ENCODE data around the gene PRSS1.

PRSS1 gene

DNA sequence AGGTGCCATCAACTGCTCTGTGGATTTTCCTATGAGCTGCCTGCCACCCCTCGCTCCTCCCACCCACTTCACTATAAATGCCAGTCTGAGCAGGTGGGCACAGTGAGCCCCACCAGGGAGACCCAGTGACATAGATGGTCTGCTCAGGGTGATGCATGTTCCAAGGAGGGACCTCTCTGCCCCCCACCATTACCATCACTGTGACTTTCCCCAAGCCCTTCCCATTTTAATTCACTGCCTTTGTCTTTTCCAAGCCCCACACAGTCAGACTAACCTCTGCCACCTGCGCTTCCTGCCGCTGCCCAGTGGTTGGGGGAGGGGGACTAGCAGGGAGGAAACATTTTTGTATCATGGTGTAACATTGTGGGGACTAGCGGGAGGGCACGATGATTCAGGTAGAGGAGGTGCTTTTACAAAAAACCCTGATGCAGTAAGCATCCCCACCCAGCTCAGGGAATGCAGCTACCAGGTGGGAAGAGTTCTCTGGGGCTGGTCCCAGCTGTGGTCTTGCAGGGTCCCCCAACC is 46.1 kb downstream of the PRSS1 start:
- no peak for DNase-seq (ENCODE audit: low read depth in 2 of 2)

DNA sequence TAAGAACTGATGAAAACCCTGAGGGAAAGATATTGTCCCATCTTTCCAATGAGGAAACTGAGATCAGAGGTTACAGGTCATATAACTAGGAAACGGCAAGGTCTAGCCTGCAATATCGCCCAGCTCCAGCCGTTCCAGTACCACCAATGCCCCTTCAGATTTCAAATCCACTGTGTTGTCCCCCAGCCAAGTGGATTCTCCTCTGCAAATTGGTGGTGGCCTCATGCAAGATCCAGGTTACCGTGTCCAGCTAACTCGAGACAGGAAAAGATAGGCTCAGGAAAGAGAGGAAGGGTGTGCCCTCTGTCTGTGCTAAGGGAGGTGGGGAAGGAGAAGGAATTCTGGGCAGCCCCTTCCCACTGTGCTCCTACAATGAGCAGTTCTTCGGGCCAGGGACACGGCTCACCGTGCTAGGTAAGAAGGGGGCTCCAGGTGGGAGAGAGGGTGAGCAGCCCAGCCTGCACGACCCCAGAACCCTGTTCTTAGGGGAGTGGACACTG is 46.8 kb downstream of the PRSS1 start:
- no peak for DNase-seq (ENCODE audit: low read depth in 2 of 2)

DNA sequence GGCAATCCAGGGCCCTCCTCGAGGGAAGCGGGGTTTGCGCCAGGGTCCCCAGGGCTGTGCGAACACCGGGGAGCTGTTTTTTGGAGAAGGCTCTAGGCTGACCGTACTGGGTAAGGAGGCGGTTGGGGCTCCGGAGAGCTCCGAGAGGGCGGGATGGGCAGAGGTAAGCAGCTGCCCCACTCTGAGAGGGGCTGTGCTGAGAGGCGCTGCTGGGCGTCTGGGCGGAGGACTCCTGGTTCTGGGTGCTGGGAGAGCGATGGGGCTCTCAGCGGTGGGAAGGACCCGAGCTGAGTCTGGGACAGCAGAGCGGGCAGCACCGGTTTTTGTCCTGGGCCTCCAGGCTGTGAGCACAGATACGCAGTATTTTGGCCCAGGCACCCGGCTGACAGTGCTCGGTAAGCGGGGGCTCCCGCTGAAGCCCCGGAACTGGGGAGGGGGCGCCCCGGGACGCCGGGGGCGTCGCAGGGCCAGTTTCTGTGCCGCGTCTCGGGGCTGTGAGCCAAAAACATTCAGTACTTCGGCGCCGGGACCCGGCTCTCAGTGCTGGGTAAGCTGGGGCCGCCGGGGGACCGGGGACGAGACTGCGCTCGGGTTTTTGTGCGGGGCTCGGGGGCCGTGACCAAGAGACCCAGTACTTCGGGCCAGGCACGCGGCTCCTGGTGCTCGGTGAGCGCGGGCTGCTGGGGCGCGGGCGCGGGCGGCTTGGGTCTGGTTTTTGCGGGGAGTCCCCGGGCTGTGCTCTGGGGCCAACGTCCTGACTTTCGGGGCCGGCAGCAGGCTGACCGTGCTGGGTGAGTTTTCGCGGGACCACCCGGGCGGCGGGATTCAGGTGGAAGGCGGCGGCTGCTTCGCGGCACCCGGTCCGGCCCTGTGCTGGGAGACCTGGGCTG is 47.5 kb downstream of the PRSS1 start:
- no peak for DNase-seq (ENCODE audit: low read depth in 2 of 2)

GRCh38 chr7:142797391-142798377 is 48.4 kb downstream of the PRSS1 start:
- no peak for DNase-seq (ENCODE audit: low read depth in 2 of 2)

DNA sequence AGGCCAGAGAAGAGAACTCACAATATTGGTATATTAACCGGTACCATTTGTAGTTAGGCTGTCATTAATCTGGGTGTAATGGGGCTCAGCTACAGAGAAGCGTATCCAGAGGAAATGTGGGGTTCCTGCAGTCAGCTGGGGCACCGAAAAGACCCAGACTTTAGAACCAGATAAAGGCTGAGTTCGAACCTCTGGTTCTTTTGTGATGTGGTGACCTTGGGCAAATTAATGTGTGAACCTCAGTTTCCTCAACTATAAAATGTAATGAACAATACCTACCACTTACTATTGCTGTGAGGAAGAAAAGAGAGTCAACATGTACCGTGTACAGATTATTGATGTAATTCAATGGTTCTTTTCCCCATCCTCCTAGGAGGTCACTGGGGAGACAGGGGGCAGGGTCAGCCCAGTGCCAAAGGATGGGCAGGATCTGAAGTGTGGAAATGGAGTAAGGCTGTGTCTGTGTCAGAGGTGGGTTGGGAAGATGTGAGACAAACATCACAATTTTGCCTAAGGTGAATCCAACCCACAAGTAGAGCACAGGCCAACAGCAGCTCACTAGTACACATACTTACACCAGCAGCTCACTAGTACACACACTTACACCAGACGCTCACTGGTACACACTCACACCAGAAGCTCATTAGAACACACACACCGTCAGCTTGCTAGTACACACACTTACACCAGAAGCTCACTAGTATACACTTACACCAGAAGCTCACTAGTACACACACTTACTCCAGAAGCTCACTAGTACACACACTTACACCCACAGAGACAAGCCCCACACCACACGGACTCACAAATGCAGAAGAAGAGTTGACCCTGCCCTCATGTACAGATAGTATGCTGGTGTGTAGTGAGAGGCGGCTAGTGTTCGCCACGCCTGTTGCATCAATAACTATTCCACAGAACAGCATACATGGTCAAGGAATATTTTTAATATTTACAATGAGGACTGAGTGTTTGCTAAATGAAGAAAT is 49.5 kb downstream of the PRSS1 start:
- no peak for DNase-seq (ENCODE audit: low read depth in 2 of 2)

GRCh38 chr7:142799437-142799835 is 50.2 kb downstream of the PRSS1 start:
- DNase-seq (ENCODE audit: low read depth in 2 of 2), result no peak

DNA sequence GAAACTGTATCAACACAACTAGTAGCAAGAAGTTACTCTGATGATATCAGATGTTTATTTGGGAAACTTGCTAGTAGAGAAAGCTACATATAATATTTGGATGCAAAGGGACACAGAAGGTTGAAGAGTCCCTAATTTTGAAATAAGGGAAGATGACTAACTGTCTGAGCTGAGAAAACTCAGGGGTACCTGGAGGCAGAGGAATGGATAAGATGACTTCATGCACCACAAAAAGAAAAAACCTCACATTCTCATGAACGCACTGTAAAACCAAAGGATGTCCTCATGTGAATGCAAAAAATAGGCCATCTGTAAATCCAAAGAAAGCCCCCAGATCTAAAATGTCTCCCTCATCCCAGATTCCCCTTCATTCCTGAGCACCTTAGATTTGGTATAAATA is 50.8 kb downstream of the PRSS1 start:
- no peak for DNase-seq (ENCODE audit: low read depth in 2 of 2)

GRCh38 chr7:142800699-142801260 is 51.5 kb downstream of the PRSS1 start:
- DNase-seq (ENCODE audit: low read depth in 2 of 2), result no peak

GRCh38 chr7:142801601-142802295 is 52.5 kb downstream of the PRSS1 start:
- DNase-seq (ENCODE audit: low read depth in 2 of 2), result no peak

- no peak for DNase-seq (ENCODE audit: low read depth in 2 of 2)
Observed at GRCh38 chr7:142802301-142802700, 53.0 kb downstream of the PRSS1 start.

Data from stimulated activated CD8-positive, alpha-beta memory T cell treated with anti-CD3 and anti-CD28 coated beads, Interleukin-2, amount 100 ng/mL, for 48 hours (primary cell).